H9 (cell line): Measurements from ENCODE around the gene TRIM59. TPM values are rescaled to one million over a fixed set of nuclear protein-coding genes. Genes with fewer than 3 reads are reported as not detected.

Experiments
- DNase-seq: peaks from one replicate; pipeline ENCODE4 v3.0.0-alpha.2; 2017
- H2AFZ ChIP-seq: one replicate; pipeline ENCODE4 v1.6.1; 2013; ENCODE audit warnings: mild to moderate bottlenecking, low read length, control low read depth, moderate library complexity
- H2AK5ac ChIP-seq: 2 replicates; pipeline ENCODE4 v1.6.1; 2013; ENCODE audit warnings: low read length, control low read depth, mixed read lengths; ENCODE audit not compliant: insufficient read length
- H2BK120ac ChIP-seq: one replicate; pipeline ENCODE4 v1.6.1; 2013; ENCODE audit warnings: low read depth, mild to moderate bottlenecking, low read length, control low read depth, inconsistent platforms; ENCODE audit not compliant: poor library complexity, severe bottlenecking
- H2BK12ac ChIP-seq: 2 replicates; pipeline ENCODE4 v1.6.1; 2013; ENCODE audit warnings: low read length, control low read depth, mixed read lengths, low read depth; ENCODE audit not compliant: insufficient read length
- H2BK15ac ChIP-seq: 2 replicates; pipeline ENCODE4 v1.6.1; 2013; ENCODE audit warnings: low read depth, low read length, control low read depth
- H2BK20ac ChIP-seq: one replicate; pipeline ENCODE4 v1.6.1; 2013; ENCODE audit warnings: low read depth, mild to moderate bottlenecking, low read length, control low read depth, inconsistent platforms; ENCODE audit not compliant: poor library complexity, severe bottlenecking
- H2BK5ac ChIP-seq: 2 replicates; pipeline ENCODE4 v1.6.1; 2013; ENCODE audit warnings: low read length, control low read depth, mixed read lengths; ENCODE audit not compliant: insufficient read length
- H3K14ac ChIP-seq: 2 replicates; pipeline ENCODE4 v1.6.1; 2013; ENCODE audit warnings: low read length, control low read depth; ENCODE audit not compliant: insufficient read depth
- H3K18ac ChIP-seq: 2 replicates; pipeline ENCODE4 v1.6.1; 2013; ENCODE audit warnings: low read depth, mild to moderate bottlenecking, mixed read lengths, low read length, control low read depth; ENCODE audit not compliant: insufficient read length
- H3K23ac ChIP-seq: 2 replicates; pipeline ENCODE4 v1.6.1; 2013; ENCODE audit warnings: low read length, control low read depth, mixed read lengths, low read depth; ENCODE audit not compliant: insufficient read length
- H3K23me2 ChIP-seq: 2 replicates; pipeline ENCODE4 v1.6.1; 2013; ENCODE audit warnings: low read depth, mild to moderate bottlenecking, mixed read lengths, low read length, control low read depth; ENCODE audit not compliant: insufficient read length, poor library complexity, severe bottlenecking
- H3K27ac ChIP-seq: 2 replicates; pipeline ENCODE4 v1.5.1; 2013; ENCODE audit warnings: low read length, control low read depth, mixed read lengths, low read depth; ENCODE audit not compliant: insufficient read length
- H3K27me3 ChIP-seq: 2 replicates; pipeline ENCODE4 v1.6.1; 2013; ENCODE audit warnings: low read length, control low read depth, inconsistent platforms; ENCODE audit not compliant: insufficient read depth
- H3K4ac ChIP-seq: 2 replicates; pipeline ENCODE4 v1.6.1; 2013; ENCODE audit warnings: low read depth, mild to moderate bottlenecking, control low read depth, inconsistent platforms, low read length, moderate library complexity
- H3K4me1 ChIP-seq: 2 replicates; pipeline ENCODE4 v1.6.1; 2013; ENCODE audit warnings: low read length, control low read depth, inconsistent platforms; ENCODE audit not compliant: insufficient read depth
- H3K4me2 ChIP-seq: 2 replicates; pipeline ENCODE4 v1.6.1; 2013; ENCODE audit warnings: low read length, control low read depth, mixed read lengths; ENCODE audit not compliant: insufficient read length, insufficient read depth
- H3K56ac ChIP-seq: 2 replicates; pipeline ENCODE4 v1.6.1; 2013; ENCODE audit warnings: low read depth, mild to moderate bottlenecking, mixed read lengths, low read length, control low read depth; ENCODE audit not compliant: insufficient read length
- H3K79me1 ChIP-seq: 2 replicates; pipeline ENCODE4 v1.6.1; 2013; ENCODE audit warnings: low read depth, mild to moderate bottlenecking, moderate library complexity, low read length, control low read depth, inconsistent platforms; ENCODE audit not compliant: insufficient read depth, poor library complexity, severe bottlenecking
- H3K79me2 ChIP-seq: 2 replicates; pipeline ENCODE4 v1.6.1; 2013; ENCODE audit warnings: low read length, control low read depth, inconsistent platforms; ENCODE audit not compliant: insufficient read depth
- H3K9ac ChIP-seq: 2 replicates; pipeline ENCODE4 v1.6.1; 2013; ENCODE audit warnings: low read length, control low read depth, mixed read lengths; ENCODE audit not compliant: insufficient read length; ENCODE audit errors: extremely low read depth
- H3K9me3 ChIP-seq: one replicate; pipeline ENCODE4 v1.6.1; 2013; ENCODE audit warnings: low read depth, low read length, inconsistent platforms; ENCODE audit not compliant: control insufficient read depth
- H3T11ph ChIP-seq: one replicate; pipeline ENCODE4 v1.6.1; 2013; ENCODE audit warnings: mild to moderate bottlenecking, low read length, control low read depth, inconsistent platforms
- H4K20me1 ChIP-seq: one replicate; pipeline ENCODE4 v1.6.1; 2013; ENCODE audit not compliant: control insufficient read depth, insufficient read length, insufficient read depth
- H4K5ac ChIP-seq: 2 replicates; pipeline ENCODE4 v1.6.1; 2013; ENCODE audit warnings: low read depth, mild to moderate bottlenecking, mixed read lengths, low read length, control low read depth; ENCODE audit not compliant: insufficient read length
- H4K8ac ChIP-seq: replicated peaks from 2 replicates; pipeline ENCODE4 v1.6.1; 2013; ENCODE audit warnings: low read length, control low read depth, mixed read lengths, low read depth; ENCODE audit not compliant: insufficient read length
- H4K91ac ChIP-seq: 2 replicates; pipeline ENCODE4 v1.6.1; 2013; ENCODE audit warnings: low read depth, mild to moderate bottlenecking, moderate library complexity, mixed read lengths, low read length, control low read depth; ENCODE audit not compliant: insufficient read length
- H3K27ac Mint-ChIP-seq, 3 experiments: 2 replicates in 2 of 3; 3 replicates in 1 of 3; pipeline ENCODE4 v1.8.0; 2020 to 2021; ENCODE audit warnings: mixed read lengths in 3 of 3, mild to moderate bottlenecking in 1 of 3, moderate library complexity in 1 of 3
- H3K27me3 Mint-ChIP-seq: 2 replicates; pipeline ENCODE4 v1.8.0; 2021; ENCODE audit warnings: low read depth, mild to moderate bottlenecking, moderate library complexity, mixed read lengths
- H3K36me3 Mint-ChIP-seq, 3 experiments: 2 replicates in 2 of 3; 3 replicates in 1 of 3; pipeline ENCODE4 v1.8.0; 2020 to 2021; ENCODE audit warnings: low read depth in 3 of 3, mixed read lengths in 3 of 3; ENCODE audit not compliant: insufficient read depth in 1 of 3
- H3K4me1 Mint-ChIP-seq, 2 experiments: 2 replicates each; pipeline ENCODE4 v1.8.0; 2020; ENCODE audit warnings: mixed read lengths in 2 of 2
- H3K4me3 Mint-ChIP-seq, 2 experiments: 2 replicates in 1 of 2; 3 replicates in 1 of 2; pipeline ENCODE4 v1.8.0; 2020 to 2021; ENCODE audit warnings: mild to moderate bottlenecking in 2 of 2, mixed read lengths in 2 of 2, moderate library complexity in 1 of 2
- H3K9me3 Mint-ChIP-seq, 2 experiments: 2 replicates in 1 of 2; 3 replicates in 1 of 2; pipeline ENCODE4 v1.8.0; 2020; ENCODE audit warnings: mild to moderate bottlenecking in 2 of 2, mixed read lengths in 2 of 2, moderate library complexity in 1 of 2
- WGBS: extraction: QIAGEN DNeasy Blood & Tissue Kit; methylation state at CpG from one replicate; pipeline ENCODE4 v1.1.7; 2013; ENCODE audit warnings: missing lambda C conversion rate, low lambda C conversion rate, mixed read lengths; ENCODE audit not compliant: insufficient read length; ENCODE audit errors: extremely low coverage; 5-methylcytosine and 5-hydroxymethylcytosine counted together
- total RNA-seq: library from RNA; stranded (reverse); gene quantifications from 2 replicates; pipeline ENCODE4 v1.2.1, GENCODE V29; 2021
- TF ChIP-seq, protein P1 (sequence below): fragments of 200-600 bp; sonication (generic); conservative IDR thresholded peaks from 3 replicates; pipeline ENCODE4 v1.8.0; 2021; ENCODE audit warnings: antibody characterized with exemption, mild to moderate bottlenecking

TRIM59 gene
- total RNA-seq, 1 experiment from 2014 or later = 47.6 TPM

DNA sequence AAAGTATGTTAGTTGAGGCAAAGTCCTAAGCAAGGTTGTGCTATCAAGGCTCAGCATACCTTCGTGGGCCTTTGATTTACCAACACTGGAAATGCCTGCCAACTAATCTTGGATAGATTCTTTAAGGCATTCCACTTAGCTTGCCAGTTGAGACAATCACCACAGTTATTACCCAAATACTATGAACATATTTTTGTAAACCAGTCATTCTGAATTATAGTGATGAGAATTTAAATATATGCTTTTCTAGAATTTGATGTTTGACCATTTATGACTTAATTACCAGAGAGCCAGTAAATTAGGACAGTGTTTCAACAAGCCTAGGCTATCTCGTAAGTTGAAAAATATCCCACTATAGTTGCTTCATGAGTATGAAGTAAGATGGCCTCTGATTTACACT is 15.5 kb downstream of the TRIM59 start:
- Histone ChIP-seq H3K27ac (no peak overlapping the region), H2BK12ac (no peak overlapping the region), H3T11ph (no peak overlapping the region), H3K4ac (no peak overlapping the region), H3K27me3 (no peaks in the 10 kb centered on the region), H2AK5ac (no peak overlapping the region), H2BK5ac (no peak overlapping the region), H3K18ac (no peak overlapping the region), H2AFZ (no peak overlapping the region), H3K23ac (no peak overlapping the region), H3K9ac (no peak overlapping the region), H3K4me2 (no peak overlapping the region), H4K20me1 (no peaks in the 10 kb centered on the region), H4K5ac (no peak overlapping the region), H3K79me1 (peaks cover 7% of the 10 kb centered on the region), H3K79me2 (peaks cover 4% of the 10 kb centered on the region; the same call in 1 of the 2 replicates), H4K91ac (no peak overlapping the region), H2BK120ac (no peak overlapping the region), H2BK20ac (no peak overlapping the region), H4K8ac (no peak overlapping the region), H3K56ac (no peak overlapping the region), H3K23me2 (no peaks in the 10 kb centered on the region), H2BK15ac (no peak overlapping the region), H3K14ac (no peak overlapping the region), H3K4me1 (no peaks in the 10 kb centered on the region), H3K9me3 (no peaks in the 10 kb centered on the region)
- no CpG with 5 or more reads among the region's 2 CpGs for WGBS
- H3K27ac Mint-ChIP-seq = no peak overlapping the region
- DNase-seq = no peak
- TF ChIP-seq, protein P1, sequence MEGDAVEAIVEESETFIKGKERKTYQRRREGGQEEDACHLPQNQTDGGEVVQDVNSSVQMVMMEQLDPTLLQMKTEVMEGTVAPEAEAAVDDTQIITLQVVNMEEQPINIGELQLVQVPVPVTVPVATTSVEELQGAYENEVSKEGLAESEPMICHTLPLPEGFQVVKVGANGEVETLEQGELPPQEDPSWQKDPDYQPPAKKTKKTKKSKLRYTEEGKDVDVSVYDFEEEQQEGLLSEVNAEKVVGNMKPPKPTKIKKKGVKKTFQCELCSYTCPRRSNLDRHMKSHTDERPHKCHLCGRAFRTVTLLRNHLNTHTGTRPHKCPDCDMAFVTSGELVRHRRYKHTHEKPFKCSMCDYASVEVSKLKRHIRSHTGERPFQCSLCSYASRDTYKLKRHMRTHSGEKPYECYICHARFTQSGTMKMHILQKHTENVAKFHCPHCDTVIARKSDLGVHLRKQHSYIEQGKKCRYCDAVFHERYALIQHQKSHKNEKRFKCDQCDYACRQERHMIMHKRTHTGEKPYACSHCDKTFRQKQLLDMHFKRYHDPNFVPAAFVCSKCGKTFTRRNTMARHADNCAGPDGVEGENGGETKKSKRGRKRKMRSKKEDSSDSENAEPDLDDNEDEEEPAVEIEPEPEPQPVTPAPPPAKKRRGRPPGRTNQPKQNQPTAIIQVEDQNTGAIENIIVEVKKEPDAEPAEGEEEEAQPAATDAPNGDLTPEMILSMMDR = no peak
- peaks cover 9 to 10% of the 10 kb centered on the region in 2 experiments; a peak in 1 of 4 replicates for H3K4me1 Mint-ChIP-seq
- H3K9me3 Mint-ChIP-seq = no peaks in the 10 kb centered on the region
- H3K27me3 Mint-ChIP-seq = no peaks in the 10 kb centered on the region; the same call in 1 of the 2 replicates
- peaks cover 33 to 82% (median 71%) of the 10 kb centered on the region in 3 experiments; a peak in 6 of 7 replicates for H3K36me3 Mint-ChIP-seq
- no peak overlapping the region for H3K4me3 Mint-ChIP-seq
